IPS-15b (cell line): ENCODE results near the gene ZDHHC18.

Experiments used
- H3K27me3 ChIP-seq: one replicate; pipeline ENCODE4 v1.6.1; 2013; ENCODE audit warnings: low read length; ENCODE audit not compliant: control insufficient read depth, insufficient read depth
- H3K36me3 ChIP-seq: one replicate; pipeline ENCODE4 v1.6.1; 2013; ENCODE audit warnings: low read length; ENCODE audit not compliant: control insufficient read depth, insufficient read depth
- H3K4me1 ChIP-seq: one replicate; pipeline ENCODE4 v1.6.1; 2013; ENCODE audit warnings: mild to moderate bottlenecking, low read length; ENCODE audit not compliant: control insufficient read depth, insufficient read depth
- H3K4me3 ChIP-seq: one replicate; pipeline ENCODE4 v1.5.1; 2013; ENCODE audit warnings: low read depth, low read length
- H3K9ac ChIP-seq: one replicate; pipeline ENCODE4 v1.6.1; 2013; ENCODE audit warnings: low read depth, mild to moderate bottlenecking, low read length
- H3K9me3 ChIP-seq: one replicate; pipeline ENCODE4 v1.6.1; 2013; ENCODE audit warnings: mild to moderate bottlenecking, low read length; ENCODE audit not compliant: control insufficient read depth, insufficient read depth

Gene ZDHHC18

GRCh38 chr1:26855636-26856035 lies 29.1 kb downstream of the ZDHHC18 start:
- Histone ChIP-seq H3K27me3 (no peaks in the 10 kb centered on the region), H3K4me3 (no peak overlapping the region), H3K4me1 (no peaks in the 10 kb centered on the region), H3K9ac (no peak overlapping the region), H3K36me3 (peaks cover 20% of the 10 kb centered on the region), H3K9me3 (no peaks in the 10 kb centered on the region)

- peaks cover 14% of the 10 kb centered on the region for H3K36me3 ChIP-seq
- no peak overlapping the region for H3K9ac ChIP-seq
- H3K9me3 ChIP-seq = no peaks in the 10 kb centered on the region
- H3K4me1 ChIP-seq = no peaks in the 10 kb centered on the region
- H3K4me3 ChIP-seq = no peak overlapping the region
- no peaks in the 10 kb centered on the region for H3K27me3 ChIP-seq
These were observed 29.7 kb downstream of the ZDHHC18 start for GRCh38 chr1:26856181-26856580.

GRCh38 chr1:26856604-26857469 lies 30.3 kb downstream of the ZDHHC18 start:
- peaks cover 8% of the 10 kb centered on the region for H3K36me3 ChIP-seq
- H3K9ac ChIP-seq = no peak overlapping the region
- no peaks in the 10 kb centered on the region for H3K27me3 ChIP-seq
- H3K4me1 ChIP-seq = no peaks in the 10 kb centered on the region
- H3K4me3 ChIP-seq = no peak overlapping the region
- no peaks in the 10 kb centered on the region for H3K9me3 ChIP-seq

GRCh38 chr1:26857473-26858060 lies 31.1 kb downstream of the ZDHHC18 start:
- Histone ChIP-seq H3K4me3 (no peak overlapping the region), H3K27me3 (no peaks in the 10 kb centered on the region), H3K9me3 (no peaks in the 10 kb centered on the region), H3K4me1 (peaks cover 5% of the 10 kb centered on the region), H3K36me3 (peaks cover 6% of the 10 kb centered on the region), H3K9ac (no peak overlapping the region)

- Histone ChIP-seq H3K36me3 (peaks cover 6% of the 10 kb centered on the region), H3K27me3 (peaks cover 1% of the 10 kb centered on the region), H3K9ac (no peak overlapping the region), H3K4me3 (no peak overlapping the region), H3K9me3 (no peaks in the 10 kb centered on the region), H3K4me1 (peaks cover 6% of the 10 kb centered on the region)
These were observed 31.7 kb downstream of the ZDHHC18 start for GRCh38 chr1:26858160-26858559.

- peaks cover 8% of the 10 kb centered on the region for H3K27me3 ChIP-seq
- H3K9me3 ChIP-seq = no peaks in the 10 kb centered on the region
- no peak overlapping the region for H3K4me3 ChIP-seq
- no peak overlapping the region for H3K9ac ChIP-seq
- peaks cover 2% of the 10 kb centered on the region for H3K36me3 ChIP-seq
- H3K4me1 ChIP-seq = peaks cover 8% of the 10 kb centered on the region
These were observed 32.6 kb downstream of the ZDHHC18 start for GRCh38 chr1:26858891-26859640.

GRCh38 chr1:26861286-26861701 lies 34.8 kb downstream of the ZDHHC18 start:
- no peaks in the 10 kb centered on the region for H3K36me3 ChIP-seq
- peaks cover 11% of the 10 kb centered on the region for H3K27me3 ChIP-seq
- no peak overlapping the region for H3K4me3 ChIP-seq
- no peaks in the 10 kb centered on the region for H3K9me3 ChIP-seq
- H3K9ac ChIP-seq = no peak overlapping the region
- peaks cover 8% of the 10 kb centered on the region for H3K4me1 ChIP-seq

- Histone ChIP-seq H3K36me3 (no peaks in the 10 kb centered on the region), H3K27me3 (peaks cover 11% of the 10 kb centered on the region), H3K4me3 (no peak overlapping the region), H3K9ac (no peak overlapping the region), H3K9me3 (no peaks in the 10 kb centered on the region), H3K4me1 (peaks cover 8% of the 10 kb centered on the region)
These were observed 35.4 kb downstream of the ZDHHC18 start for GRCh38 chr1:26861889-26862378.

GRCh38 chr1:26862781-26863684 lies 36.5 kb downstream of the ZDHHC18 start, which contains the start of gene SFN:
TSS of gene SFN (plus strand) at chr1:26863149. CDS start at chr1:26863213, 64 bp downstream.
- Histone ChIP-seq H3K9me3 (no peaks in the 10 kb centered on the region), H3K36me3 (no peaks in the 10 kb centered on the region), H3K9ac (no peak within 1 kb of the TSS), H3K4me3 (peak within 1 kb of the TSS; percentile 81), H3K27me3 (peaks cover 11% of the 10 kb centered on the region), H3K4me1 (peaks cover 8% of the 10 kb centered on the region)

GRCh38 chr1:26863685-26864077 lies 37.2 kb downstream of the ZDHHC18 start:
- H3K9me3 ChIP-seq = no peaks in the 10 kb centered on the region
- peak overlapping the region; percentile 81 for H3K4me3 ChIP-seq
- peaks cover 8% of the 10 kb centered on the region for H3K4me1 ChIP-seq
- H3K36me3 ChIP-seq = no peaks in the 10 kb centered on the region
- H3K27me3 ChIP-seq = peaks cover 11% of the 10 kb centered on the region
- H3K9ac ChIP-seq = no peak overlapping the region
